NCI-H526 treated with DMSO at 0.1 percent for 48 hours (cell line): ENCODE data around the gene ATP8B1.

Experiments
- DNase-seq: peaks from one replicate; lab custom pipeline; 2025; lab: John Stamatoyannopoulos, UW

The ATP8B1 gene

DNA sequence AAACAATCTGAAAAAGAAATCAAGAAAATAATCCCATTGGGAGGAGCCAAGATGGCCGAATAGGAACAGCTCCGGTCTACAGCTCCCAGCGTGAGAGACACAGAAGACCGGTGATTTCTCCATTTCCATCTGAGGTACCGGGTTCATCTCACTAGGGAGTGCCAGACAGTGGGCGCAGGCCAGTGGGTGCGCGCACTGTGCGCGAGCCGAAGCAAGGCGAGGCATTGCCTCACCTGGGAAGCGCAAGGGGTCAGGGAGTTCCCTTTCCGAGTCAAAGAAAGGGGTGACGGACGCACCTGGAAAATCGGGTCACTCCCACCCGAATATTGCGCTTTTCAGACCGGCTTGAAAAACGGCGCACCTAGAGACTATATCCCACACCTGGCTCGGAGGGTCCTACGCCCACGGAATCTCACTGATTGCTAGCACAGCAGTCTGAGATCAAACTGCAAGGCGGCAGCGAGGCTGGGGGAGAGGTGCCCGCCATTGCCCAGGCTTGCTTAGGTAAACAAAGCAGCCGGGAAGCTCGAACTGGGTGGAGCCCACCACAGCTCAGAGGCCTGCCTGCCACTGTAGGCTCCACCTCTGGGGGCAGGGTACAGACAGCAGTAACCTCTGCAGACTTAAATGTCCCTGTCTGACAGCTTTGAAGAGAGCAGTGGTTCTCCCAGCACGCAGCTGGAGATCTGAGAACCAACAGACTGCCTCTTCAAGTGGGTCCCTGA lies 83.7 kb downstream of the ATP8B1 start:
- DNase-seq = peak; percentile 76

DNA sequence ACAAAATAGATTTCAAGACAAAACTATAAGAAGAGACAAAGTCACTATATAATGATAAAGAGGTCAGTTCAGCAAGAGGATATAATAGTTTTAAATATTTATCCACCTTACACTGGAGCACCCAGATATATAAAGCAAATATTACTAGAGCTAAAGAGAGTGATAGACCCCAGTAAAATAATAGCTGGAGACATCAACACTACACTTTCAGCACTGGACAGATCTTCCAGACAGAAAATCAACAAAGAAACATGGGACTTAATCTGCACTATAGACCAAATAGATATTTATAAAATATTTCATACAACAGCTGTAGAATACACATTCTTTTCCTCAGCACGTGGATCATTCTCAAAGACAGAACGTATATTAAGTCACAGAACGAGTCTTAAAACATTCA lies 86.6 kb downstream of the ATP8B1 start:
- DNase-seq = no peak

DNA sequence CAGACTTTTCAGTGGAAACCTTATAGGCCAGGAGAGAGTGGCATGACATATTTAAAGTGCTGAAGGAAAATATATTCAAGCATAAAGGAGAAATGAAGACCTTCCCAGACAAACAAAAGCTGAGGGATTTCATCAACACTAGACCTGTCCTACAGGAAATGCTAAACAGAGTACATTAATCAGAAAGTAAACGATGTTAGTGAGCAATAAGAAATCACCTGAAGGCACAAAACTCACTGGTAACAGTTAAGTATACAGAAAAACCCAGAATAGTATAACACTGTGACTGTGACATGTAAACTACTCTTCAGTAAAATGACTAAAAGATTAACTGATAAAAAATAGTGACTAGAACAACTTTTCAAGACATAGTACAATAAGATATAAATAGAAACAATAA lies 87.4 kb downstream of the ATP8B1 start:
- DNase-seq = no peak

DNA sequence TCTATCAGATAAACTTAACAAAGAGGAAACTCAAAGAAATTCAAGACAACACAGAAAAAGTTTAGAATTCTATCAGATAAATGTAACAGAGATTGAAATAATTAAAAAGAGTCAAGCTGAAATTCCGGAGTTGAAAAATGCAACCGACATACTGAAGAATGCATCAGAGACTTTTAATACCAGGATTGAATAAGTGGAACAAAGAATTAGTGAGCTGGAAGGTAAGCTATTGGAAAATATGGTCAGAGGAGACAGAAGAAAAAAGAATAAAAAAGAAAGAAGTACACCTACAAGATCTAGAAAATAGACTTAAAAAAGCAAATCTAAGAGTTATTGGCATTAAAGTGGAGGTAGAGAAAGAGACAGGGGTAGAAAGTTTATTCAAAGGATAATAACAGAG lies 88.0 kb downstream of the ATP8B1 start:
- no peak for DNase-seq

DNA sequence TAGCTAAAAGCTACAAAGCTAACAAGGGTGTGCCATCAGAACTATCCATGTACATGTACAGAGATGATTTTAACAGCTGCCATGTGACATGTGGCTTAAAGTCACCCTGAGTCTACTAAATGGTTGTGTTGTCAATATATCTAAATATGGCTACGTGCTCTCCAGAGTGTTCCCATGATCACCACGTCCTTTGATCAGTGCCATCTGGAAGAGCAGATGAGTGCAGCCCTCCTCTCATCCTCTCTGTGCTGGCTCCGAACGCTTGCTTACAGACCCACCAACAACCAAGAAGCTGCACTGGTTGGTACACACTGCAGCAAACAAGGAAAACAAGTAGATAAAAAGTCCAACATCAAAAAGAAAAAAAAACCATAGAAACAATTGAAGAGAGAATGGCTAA lies 92.9 kb downstream of the ATP8B1 start:
- no peak for DNase-seq

DNA sequence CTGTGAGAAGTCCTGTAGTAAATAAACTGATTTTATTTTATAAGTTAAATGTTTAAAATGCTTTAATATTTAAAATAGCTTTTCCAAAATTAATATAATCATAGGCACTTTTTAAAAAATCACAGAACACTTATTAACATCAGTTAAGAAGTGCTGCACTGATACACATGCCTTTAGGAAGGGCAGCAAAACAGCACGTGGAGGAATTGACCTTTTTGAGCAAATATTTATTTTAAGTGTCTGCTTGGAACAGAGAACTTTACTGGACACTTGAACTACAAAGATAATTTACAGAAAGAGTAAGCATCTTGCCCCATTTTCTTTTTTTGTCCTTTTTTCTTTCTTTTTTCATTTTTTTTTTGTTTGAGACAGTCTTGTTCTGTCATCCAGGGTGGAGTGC lies 93.8 kb downstream of the ATP8B1 start:
- DNase-seq = no peak

DNA sequence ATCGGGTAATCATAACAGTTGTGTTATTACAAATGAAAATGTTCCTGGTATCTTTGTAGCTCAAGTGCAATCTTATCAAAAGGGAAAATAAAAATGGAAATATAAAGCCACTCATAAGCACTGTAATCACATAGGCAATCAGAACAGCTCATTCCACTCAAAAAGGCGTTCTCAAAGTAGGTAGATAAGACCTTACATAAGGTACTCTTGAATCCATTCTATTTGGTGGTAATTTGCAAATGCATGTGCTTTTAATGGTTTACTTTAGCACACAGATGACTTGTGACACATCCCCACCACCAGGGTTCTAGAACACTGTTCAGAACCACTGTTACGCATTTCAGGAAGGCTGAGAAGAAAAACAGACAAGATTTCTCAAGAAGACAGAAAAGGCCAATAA lies 94.8 kb downstream of the ATP8B1 start:
- DNase-seq = no peak

DNA sequence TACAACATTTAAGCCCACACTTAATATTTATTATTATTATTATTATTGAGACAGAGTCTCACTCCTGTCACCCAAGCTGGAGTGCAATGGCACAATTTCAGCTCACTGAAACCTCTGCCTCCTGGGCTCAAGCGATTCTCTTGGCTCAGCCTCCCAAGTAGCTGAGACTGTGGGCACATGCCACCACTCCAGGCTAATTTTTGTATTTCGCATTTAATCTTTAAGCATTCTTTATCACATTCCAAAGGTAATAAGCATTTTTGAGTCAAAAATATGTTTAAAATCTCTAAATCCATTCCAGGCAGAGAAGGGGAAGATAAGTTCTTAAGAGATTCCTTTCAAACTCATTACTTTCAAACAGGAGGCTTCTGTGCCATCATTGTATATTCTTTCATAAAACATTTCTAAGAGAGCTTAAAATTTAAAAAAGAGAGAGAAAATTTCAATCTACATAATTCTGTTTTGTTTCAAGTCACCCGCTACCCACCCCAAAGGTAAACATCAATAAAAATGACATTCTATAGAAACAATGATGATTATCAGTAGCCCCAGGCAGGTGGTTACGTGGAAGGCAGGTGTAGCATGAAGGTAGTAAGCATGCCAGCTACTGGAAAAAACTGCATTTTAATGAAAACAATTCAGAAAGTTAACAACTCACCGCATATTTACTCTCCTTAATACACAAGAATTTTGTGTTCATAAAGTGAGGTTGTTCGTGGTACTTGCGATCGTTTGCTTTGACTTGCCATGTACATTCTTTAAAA lies 97.1 kb downstream of the ATP8B1 start:
- DNase-seq = peak; percentile 87

DNA sequence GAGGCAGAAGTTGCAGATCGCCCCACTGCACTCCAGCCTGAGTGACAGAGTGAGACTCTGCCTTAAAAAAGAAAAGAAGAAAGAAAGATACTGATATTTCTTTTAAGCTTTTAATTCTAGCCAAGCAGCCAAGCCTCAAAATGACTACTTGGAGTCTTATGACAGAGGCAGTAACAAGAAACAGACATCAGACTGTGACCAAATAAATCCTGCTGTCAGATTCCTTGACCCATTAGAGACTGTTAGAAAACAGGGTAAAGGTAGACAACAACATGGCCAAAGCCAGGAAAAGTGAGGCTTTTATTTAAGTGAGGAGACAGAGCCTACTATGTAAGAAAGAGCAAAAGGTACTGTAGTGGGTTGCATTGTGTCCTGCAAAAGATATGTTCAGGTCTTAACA lies 98.1 kb downstream of the ATP8B1 start:
- DNase-seq = no peak

DNA sequence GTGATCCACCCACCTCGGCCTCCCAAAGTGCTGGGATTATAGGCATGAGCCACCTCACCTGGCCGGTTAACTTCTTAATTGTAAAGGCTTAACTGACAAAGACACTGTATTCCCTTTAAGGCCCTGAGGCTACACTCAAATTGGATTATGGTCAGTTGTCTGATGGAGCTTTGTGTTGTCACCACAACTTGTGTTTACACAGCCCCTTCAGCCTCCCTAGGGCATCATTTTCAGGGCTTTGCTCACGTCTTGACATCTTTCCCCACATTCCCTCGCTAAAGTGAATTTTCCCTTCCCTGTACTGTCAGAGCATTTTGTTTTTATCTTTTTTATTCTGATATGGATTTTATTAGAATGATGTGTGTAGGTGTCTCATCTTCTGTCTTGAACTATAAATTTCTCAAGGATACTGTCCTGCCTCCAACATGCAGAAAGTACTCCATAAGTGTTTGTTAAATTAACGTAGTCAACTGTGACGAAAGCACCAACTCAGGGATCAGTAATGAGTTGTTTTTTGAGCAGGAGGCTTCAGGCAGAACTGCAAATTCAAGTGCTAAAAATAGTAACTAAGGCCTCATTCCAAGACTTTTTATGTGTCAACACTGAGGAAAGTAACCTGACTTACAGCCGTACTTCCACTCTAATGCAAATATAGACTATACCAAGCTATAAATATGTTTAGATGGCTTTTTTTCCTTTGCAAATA lies 104.4 kb downstream of the ATP8B1 start:
- no peak for DNase-seq

DNA sequence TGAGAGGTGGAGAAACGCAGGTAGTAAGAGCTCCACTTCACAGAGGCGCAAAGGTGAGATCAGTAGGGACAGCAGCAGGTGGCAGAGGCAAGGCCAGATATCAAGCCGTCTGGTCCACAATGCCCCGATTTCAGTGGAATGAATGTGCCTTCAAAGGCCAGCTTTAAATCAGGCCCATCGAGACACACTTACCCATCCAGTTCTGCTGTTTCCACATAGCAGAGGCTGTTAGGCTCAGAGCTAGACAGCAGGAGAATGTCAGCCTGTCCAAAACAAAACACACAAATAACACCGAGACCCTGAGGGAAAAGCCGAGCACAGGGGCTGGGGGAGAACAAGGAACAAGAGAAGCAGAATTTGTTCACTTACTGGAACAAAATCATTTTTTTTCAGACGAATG lies 105.7 kb downstream of the ATP8B1 start:
- DNase-seq = no peak

DNA sequence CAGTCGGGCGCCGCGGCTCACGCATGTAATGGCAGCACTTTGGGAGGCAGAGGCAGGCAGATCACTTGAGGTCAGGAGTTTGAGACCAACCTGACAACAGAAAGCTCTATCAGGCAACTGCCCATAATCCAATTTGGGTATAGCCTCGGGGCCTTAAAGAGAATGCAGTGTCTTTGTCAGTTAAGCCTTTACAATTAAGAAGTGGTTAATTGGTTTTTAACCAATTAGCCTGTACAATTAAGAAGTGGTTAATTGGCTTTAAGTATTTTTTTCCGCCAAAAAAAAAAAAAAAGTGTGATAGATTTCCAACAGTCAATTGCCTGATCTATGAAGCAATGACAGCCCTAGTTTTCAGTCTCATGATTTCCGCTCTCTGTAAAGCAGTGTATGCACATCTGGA lies 106.8 kb downstream of the ATP8B1 start:
- no peak for DNase-seq

DNA sequence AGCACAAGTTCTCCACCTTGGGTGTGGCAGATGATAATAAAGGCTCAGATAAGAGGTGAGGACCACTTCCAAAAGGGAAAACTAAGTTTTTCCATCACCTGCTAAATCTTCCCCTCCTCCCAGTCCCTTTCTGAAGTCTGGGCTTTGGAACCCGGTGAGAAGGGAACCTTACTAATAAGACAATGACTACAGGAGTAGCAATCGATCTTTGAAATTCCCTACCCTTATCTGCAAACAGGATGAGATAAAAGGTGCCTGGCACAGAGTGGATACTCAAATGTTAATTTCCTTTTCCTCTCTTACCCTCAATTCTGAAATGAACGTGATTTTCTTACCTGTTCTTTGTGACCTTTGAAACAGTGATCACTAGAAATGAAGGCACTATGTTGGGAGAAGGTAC lies 111.8 kb downstream of the ATP8B1 start:
- DNase-seq = no peak

DNA sequence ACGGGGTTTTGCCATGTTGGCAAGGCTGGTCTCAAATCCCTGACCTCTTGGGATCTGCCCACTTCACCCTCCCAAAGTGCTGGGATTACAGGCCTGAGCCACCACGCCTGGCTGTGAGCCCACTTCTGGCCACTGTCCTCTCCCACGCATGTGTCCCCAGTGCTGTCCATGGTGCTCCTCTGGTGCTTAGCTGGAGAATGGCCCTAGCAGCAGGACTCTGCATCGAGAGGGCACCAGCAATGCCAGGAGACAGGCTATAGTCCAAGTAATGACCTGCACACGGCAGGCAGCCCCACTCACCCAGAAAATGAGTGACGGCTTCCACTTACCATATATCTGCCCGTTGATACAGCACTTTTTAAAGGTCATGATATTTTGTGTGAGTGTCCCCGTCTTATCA lies 115.1 kb downstream of the ATP8B1 start:
- DNase-seq = no peak

DNA sequence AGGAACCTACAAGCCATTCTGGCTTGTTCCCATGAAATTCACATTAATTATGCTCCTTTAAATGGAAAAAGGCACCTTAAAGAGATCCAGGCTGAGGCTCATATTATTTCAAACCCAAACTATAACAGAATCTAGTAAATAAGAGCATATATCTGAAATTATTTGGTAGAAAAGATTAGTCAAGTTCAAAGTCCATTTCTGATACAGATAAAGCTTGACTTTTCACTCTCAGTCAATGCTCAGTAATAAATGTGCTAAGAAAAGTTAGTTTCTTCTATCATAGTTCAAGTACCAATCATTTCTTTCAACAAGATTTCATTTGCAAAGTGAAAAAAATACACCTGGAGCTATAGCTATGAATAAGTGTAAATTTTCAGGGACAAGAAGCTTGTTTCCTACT lies 119.6 kb downstream of the ATP8B1 start:
- DNase-seq = no peak

DNA sequence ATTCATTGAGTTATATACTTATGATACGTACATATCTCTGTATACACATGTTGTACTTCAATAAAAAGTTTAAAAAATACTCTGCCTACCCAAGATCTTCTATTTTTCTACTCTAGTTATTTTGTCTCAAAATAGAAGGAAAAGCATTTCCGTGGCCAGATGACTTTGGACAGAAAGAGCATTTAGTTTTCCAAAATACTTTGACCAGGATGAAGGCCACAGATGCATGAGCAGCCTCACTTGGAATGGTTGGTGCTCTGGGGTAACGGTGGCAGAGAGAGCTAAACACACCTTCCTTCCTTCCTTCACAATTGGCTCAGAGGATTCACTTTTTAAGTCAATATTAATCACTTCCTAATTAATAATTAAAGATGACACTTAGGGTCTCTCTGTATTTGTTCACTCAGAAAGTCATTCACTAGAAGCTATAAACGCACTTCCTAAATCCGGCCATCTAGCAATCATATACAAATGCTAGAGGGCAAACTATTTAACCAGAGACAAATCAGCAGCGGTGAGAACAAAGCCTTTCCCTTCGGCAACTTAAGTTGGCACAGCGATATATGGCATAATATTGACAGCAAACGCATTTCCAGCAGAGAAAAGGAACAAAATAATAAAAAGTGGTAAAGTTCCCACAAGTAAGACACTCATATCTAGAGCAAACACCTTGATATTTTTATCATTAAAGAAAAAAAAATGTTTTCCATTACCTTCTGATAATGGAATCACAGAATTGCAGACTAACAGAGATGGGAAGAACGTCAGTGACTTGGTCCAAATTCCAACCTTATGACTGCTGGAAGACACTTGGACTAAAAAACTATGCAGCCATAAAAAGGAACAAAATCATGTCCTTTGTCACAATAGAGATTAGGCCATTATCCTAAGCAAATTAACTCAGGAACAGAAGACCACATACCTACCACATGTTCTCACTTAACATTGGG lies 125.6 kb downstream of the ATP8B1 start:
- DNase-seq = no peak

DNA sequence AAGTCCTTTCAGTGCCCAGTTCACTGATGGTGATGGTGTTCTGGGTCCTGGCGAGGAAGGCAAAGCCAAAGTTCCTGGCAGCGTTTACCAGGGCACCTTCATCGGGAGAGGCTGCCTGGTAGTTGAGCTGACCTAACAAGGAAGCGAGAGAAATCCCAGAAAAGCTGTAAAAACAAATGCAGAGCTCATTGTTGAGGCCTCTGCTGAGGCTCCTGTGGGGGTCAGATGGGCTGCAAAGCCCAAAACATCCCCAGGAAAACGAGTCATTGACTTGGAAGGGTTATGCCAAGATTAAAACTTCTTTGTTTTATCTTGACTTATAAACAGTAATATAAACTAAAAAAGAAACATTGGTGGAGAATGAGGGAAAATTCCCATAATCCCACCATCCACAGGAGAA lies 128.2 kb downstream of the ATP8B1 start:
- DNase-seq = no peak

DNA sequence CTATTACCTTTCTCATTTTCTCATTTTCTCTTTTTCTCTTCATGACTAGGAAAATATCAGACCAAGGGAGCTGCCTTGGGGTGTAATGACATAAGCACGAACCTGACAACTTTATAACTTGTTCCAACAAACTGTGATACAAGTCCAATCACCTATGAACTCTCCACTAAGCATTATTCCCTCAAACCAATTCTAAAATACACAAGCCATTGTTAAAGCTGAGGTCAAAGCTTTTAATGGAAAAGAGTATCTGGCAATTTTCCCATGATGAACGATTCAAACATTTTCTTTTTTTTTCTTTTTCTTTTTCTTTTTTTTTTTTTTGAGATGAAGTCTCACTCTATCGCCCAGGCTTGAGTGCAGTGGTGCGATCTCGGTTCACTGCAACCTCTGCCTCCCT lies 133.1 kb downstream of the ATP8B1 start:
- no peak for DNase-seq

DNA sequence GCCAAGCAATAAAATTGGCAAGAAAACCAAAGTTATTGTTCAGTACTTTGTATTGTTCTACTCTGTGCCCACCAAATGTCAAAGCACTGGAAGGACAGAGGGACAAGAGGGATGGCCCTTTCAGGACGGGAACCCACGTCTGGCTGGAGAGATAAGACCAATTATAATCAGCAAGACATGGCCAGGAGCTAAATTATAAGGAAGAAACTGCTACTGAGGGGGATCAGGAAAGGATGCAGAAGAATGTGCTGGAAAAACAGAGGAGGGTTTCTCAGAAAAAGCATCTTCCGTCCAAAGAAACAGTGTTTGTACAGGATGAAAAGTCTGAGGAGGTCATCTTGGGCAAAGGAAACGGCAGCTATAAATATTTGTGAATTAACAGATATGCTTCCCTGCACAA lies 135.1 kb downstream of the ATP8B1 start:
- no peak for DNase-seq

DNA sequence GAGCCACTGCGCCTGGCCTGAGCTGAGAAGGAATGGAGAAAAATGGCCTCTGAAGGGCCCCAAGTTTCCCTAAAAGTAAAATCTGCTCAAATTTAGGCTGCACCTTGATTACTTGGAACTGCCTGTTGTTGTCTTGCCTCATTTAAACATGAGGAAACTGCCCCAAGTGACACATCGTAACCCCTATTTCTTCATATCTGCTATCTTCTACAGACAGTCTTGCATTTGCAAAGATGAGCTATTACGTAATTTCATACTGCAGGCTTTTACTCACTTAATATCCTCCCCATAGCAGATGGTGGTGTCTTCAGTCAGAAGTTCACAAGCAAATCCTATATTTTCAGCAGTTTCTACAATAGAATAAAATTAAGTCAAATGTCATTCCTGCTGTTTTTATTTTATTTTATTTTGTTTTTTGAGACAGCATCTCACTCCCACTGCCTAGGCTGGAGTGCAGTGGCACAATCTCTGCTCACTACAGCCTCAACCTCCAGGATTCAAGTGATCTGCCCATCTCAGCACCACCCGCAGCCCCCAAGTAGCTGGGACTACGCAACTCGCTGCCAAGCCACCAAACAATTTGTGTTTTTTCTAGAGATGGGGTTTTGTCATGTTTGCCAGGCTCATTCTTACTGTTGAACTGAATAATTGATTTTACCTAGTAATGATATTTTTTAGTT lies 136.2 kb downstream of the ATP8B1 start:
- DNase-seq = no peak

DNA sequence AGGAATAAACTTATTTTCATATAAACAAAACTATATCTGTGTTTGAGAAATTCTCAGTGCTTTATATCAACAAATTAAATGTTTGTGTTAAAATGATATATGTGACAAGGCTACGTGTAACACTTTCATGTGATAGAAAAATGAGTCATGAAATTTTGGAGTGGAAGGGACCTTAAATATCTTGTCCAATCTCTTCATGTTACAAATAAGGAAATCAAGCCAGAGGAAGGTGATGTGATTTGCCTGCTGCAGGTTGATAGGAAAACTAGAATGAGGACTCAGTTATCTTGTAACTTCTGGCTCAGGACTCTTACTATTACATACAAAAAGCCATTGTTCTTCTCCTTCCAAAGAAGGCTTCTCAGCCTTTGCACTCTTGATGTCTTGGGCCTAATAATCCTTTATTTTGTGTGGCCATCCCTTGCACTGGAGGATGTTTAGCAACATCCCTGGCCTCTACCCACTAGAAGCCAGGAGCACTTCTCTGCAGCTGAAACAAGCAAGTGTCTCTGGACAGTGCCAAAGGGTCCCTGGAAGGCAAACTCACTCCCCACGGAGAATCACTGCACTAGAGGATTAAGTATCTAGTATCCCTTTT lies 138.4 kb downstream of the ATP8B1 start:
- no peak for DNase-seq
